Heart left ventricle (tissue), 16 donors: ENCODE data around the gene OLIG3. TPM values are rescaled to one million over a fixed set of nuclear protein-coding genes. Genes with fewer than 3 reads are reported as not detected.

Source experiments
- ATAC-seq, 4 donors: fragments of 200-7000 bp; cut with Tn5 transposase; one replicate each; pipeline ENCODE4 v1.9.1; 2020 to 2022; ENCODE audit warnings: moderate library complexity in 4 of 4, mild to moderate bottlenecking in 3 of 4, moderate number of reproducible peaks in 1 of 4
- DNase-seq, 5 donors: peaks; one replicate each; pipeline ENCODE4 v3.0.0-alpha.2; 2020
- H3K27ac ChIP-seq, 12 donors: fragments of 200-600 bp; sonication (generic) in 4 of 12; one replicate each; pipeline versions ENCODE4 v1.5.0 to v1.8.0; 2016 to 2022; ENCODE audit warnings: mild to moderate bottlenecking in 2 of 12
- H3K27me3 ChIP-seq, 9 donors: fragments of 200-600 bp; sonication (generic) in 2 of 9; one replicate each; pipeline versions ENCODE4 v1.5.1 to v1.8.0; 2016 to 2022; ENCODE audit warnings: mild to moderate bottlenecking in 3 of 9
- H3K36me3 ChIP-seq, 9 donors: fragments of 200-600 bp; sonication (generic) in 2 of 9; one replicate each; pipeline versions ENCODE4 v1.5.0 to v1.8.0; 2018 to 2022; ENCODE audit warnings: mild to moderate bottlenecking in 2 of 9
- H3K4me1 ChIP-seq, 12 donors: fragments of 200-600 bp; sonication (generic) in 4 of 12; one replicate each; pipeline versions ENCODE4 v1.5.0 to v1.8.0; 2016 to 2022; ENCODE audit warnings: mild to moderate bottlenecking in 3 of 12
- H3K4me3 ChIP-seq, 12 donors: fragments of 200-600 bp; sonication (generic) in 4 of 12; one replicate each; pipeline versions ENCODE4 v1.5.0 to v1.8.0; 2017 to 2022; ENCODE audit warnings: mild to moderate bottlenecking in 9 of 12, moderate library complexity in 4 of 12
- H3K9me3 ChIP-seq, 12 donors: fragments of 200-600 bp; sonication (generic) in 4 of 12; one replicate each; pipeline versions ENCODE4 v1.5.0 to v1.8.0; 2016 to 2022; ENCODE audit warnings: mild to moderate bottlenecking in 1 of 12
- POLR2A ChIP-seq, 2 donors: fragments of 450-650 bp; IDR thresholded peaks; one replicate each; pipeline ENCODE4 v1.6.1; 2017; ENCODE audit warnings: antibody characterized with exemption in 2 of 2, mild to moderate bottlenecking in 2 of 2, moderate library complexity in 2 of 2
- WGBS, 4 donors: extraction: QIAGEN DNeasy Blood & Tissue Kit in 2 of 4; methylation state at CpG; one replicate each; pipeline versions ENCODE4 v1.1.5 to v1.1.7; 2013 to 2018; 5-methylcytosine and 5-hydroxymethylcytosine counted together
- intact Hi-C, 10 donors: fragments of 100-400 bp; cut with DNase I; formaldehyde crosslinking; loops; one replicate each; pipeline versions ENCODE4 v1.11.1 to v1.14.2; 2022
- polyA plus RNA-seq, 2 donors: library from polyadenylated mRNA; stranded (reverse); fragments of 200-250 nt; gene quantifications; one replicate each; pipeline ENCODE4 v1.2.3, GENCODE V29; 2013
- total RNA-seq, 9 donors: library from RNA; depleted of rRNA in 2 of 9; stranded (reverse); fragments of >200 nt in 2 of 9; fragmentation: NEBNext Ultra II Directional in 3 of 9; extraction: Animal tissue kit (Norgen Biotek cat#: 25700) in 3 of 9; gene quantifications; one replicate each; pipeline versions ENCODE4 v1.1.0 to v1.2.4, GENCODE V29; 2016 to 2023
- TF ChIP-seq, protein P1 (sequence below), 12 donors: fragments of 200-600 bp; sonication (generic) in 4 of 12; IDR thresholded peaks; one replicate each; pipeline versions ENCODE4 v1.5.0 to v1.8.0; 2018 to 2022; ENCODE audit warnings: antibody characterized with exemption in 12 of 12, mild to moderate bottlenecking in 5 of 12
- donor health status: ischemic (EF 13 %, LVEDD 7.1; RV severe dilation, severe dysfunction).
- donor health status: healthy with polysubstance abuse.
- donor health status: DM: no; HTN: yes; CAD: no.
- donor health status: DM: no; HTN: no; CAD: no.
- donor health status: ischemic (EF 25% LVEDD 6.9; RV normal size, moderate dysfunction).
- donor health status: ischemic (EF 25% LVEDD 5.7; RV mildly dilated, moderate dysfunction).
- donor health status: healthy.
- donor health status: DM: yes; HTN: yes; CAD: no.
- donor health status: ischemic (EF 35%, LVEDD 5.7; RV mildly dilated, moderate dysfunction).
- donor health status: nonischemic (EF 11% LVEDD 7.7; RV severe dilation, severe dysfunction).
- donor health status: DM: yes; HTN: yes; CAD: no.
- donor health status: PGD.
- donor health status: ischemic (EF 29% LVEDD 5.4; RV normal size, mild dysfunction).
- donor health status: nonischemic (EF 23%, LVEDD 6.1; RV moderate dilation, normal function).

OLIG3 gene
- total and polyA plus RNA-seq, 11 donors = not detected

DNA sequence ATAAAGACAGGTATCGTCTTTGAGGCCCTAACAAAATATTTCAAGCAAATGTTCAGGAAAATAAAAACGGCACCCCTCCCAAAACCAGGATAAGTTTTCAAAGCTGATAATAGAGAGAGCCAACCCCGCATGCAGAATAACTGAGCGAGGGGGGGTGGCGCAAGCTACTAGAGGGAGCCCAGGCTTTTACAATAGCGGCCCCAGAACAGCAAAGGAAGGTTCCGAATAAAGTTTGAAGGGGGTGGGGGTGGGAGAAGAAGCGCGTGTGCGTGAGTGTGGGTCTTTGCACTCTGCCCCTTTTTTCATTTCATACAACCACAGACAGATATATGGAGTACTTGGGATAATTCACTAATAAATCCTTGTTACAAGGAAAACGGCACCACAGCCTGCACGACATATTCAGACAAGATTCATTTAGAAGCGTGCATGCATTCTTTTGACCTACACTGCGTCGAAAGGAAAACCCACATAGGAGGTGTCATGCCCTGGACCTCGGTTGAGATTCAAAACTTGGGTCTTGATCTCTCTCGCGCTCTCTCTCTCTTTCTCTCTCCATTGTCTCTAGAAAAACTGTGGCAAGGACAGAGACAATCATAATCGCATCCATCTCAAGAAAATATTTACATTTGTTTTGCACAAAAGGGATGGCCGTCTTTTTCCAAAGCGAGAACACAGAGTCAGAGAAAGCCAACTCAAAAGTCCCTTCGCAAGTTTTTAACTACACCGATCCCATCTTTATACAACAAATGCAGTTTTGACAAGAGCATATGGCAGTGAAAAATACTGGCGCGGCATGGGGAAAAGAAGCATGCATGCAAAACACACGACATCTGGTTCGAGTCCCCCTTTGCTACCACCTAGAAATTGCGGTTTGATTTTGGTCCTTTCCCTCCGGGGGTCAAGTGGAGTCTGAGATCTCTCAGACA, 1.6 kb downstream of the OLIG3 start:
- DNase-seq (no peak), ATAC-seq (no peak)
- peak overlapping the region in 2 of 12 donors; percentile 10 to 24 for H3K4me3 ChIP-seq
- H3K36me3 ChIP-seq = no peaks in the 10 kb centered on the region
- H3K4me1 ChIP-seq = peaks cover 0 to 62% (median 17%) of the 10 kb centered on the region in 12 donors
- no peak for TF ChIP-seq POLR2A (IDR thresholded peaks at IDR 0.05)
- TF ChIP-seq, protein P1, sequence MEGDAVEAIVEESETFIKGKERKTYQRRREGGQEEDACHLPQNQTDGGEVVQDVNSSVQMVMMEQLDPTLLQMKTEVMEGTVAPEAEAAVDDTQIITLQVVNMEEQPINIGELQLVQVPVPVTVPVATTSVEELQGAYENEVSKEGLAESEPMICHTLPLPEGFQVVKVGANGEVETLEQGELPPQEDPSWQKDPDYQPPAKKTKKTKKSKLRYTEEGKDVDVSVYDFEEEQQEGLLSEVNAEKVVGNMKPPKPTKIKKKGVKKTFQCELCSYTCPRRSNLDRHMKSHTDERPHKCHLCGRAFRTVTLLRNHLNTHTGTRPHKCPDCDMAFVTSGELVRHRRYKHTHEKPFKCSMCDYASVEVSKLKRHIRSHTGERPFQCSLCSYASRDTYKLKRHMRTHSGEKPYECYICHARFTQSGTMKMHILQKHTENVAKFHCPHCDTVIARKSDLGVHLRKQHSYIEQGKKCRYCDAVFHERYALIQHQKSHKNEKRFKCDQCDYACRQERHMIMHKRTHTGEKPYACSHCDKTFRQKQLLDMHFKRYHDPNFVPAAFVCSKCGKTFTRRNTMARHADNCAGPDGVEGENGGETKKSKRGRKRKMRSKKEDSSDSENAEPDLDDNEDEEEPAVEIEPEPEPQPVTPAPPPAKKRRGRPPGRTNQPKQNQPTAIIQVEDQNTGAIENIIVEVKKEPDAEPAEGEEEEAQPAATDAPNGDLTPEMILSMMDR (IDR thresholded peaks at IDR 0.05) = no peak
- H3K27ac ChIP-seq = no peak overlapping the region
- intact Hi-C loops = no loop called here
- no peaks in the 10 kb centered on the region for H3K9me3 ChIP-seq
- 8 to 12% (median 9%) methylated on average over 29 of the region's 29 CpGs for WGBS, 4 donors
- peaks cover 68 to 100% (median 100%) of the 10 kb centered on the region in 9 donors for H3K27me3 ChIP-seq

DNA sequence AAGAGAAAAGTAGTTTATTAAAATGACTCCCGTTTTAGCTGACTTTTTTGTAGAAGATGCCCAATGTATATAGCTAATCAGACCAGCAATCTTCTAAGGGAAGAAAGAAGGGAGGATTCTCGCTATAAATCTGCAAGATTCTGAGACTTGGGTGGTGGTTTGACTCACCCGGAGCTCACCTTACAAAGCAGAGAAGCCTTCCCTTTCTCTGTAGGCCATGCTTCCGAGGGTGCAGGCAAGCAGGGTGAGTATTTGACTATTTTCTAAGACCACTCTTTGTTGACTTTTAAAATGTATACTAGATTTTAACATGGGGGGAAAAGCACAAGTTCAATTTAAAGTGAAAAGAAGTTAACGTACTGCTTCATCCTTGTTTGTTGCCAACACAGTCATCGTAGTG, 2.7 kb downstream of the OLIG3 start:
- H3K36me3 ChIP-seq = no peaks in the 10 kb centered on the region
- H3K4me1 ChIP-seq = peaks cover 0 to 51% (median 15%) of the 10 kb centered on the region in 12 donors
- ATAC-seq = no peak
- no peak for DNase-seq
- no peak overlapping the region for H3K27ac ChIP-seq
- H3K4me3 ChIP-seq = no peak overlapping the region
- WGBS, 4 donors = 31 to 47% (median 40%) methylated on average over 6 of the region's 6 CpGs
- intact Hi-C loops = no loop called here
- H3K9me3 ChIP-seq = no peaks in the 10 kb centered on the region
- peaks cover 67 to 100% (median 100%) of the 10 kb centered on the region in 9 donors for H3K27me3 ChIP-seq
- TF ChIP-seq, protein P1 (IDR thresholded peaks at IDR 0.05) = no peak
- no peak for TF ChIP-seq POLR2A (IDR thresholded peaks at IDR 0.05)

DNA sequence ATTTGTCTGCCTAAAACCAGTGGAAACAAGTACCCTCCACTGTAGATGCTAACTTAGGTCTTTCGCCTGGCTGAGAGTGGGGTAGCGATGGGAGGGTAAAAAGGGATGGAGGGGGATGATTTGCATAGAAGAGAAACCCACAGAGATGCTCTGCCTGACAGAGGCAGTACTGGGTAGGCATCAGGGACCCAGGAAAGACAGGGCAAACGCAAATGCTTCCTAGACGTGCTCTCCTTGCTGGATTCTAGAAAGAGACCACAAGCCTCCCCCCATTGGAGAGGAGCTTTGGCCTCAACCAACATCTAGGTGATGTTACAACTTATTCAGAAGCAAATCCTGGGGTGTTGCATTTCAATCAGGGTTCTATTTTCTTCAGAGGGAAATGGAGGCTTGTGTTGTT, 3.2 kb downstream of the OLIG3 start:
- peaks cover 0 to 48% (median 15%) of the 10 kb centered on the region in 12 donors for H3K4me1 ChIP-seq
- intact Hi-C loops = no loop called here
- TF ChIP-seq, protein P1 (IDR thresholded peaks at IDR 0.05) = no peak
- no peak for TF ChIP-seq POLR2A (IDR thresholded peaks at IDR 0.05)
- no peak overlapping the region for H3K27ac ChIP-seq
- DNase-seq (no peak), ATAC-seq (no peak)
- H3K27me3 ChIP-seq = peaks cover 66 to 100% (median 100%) of the 10 kb centered on the region in 9 donors
- WGBS, 4 donors = 63 to 71% (median 65%) methylated on average over 4 of the region's 4 CpGs
- H3K9me3 ChIP-seq = no peaks in the 10 kb centered on the region
- no peak overlapping the region for H3K4me3 ChIP-seq
- H3K36me3 ChIP-seq = no peaks in the 10 kb centered on the region
